Islet of Langerhans (tissue), 1 donor: Measurements from ENCODE around the gene PKD2L1.
"Not testable (repeated sequence)": the region's sequence is repeated elsewhere in the genome, so short reads cannot be mapped to it uniquely, and the experiment has no call there.

Source experiments
- FAIRE-seq: peaks from one replicate; lab custom pipeline; 2011; peaks lifted over from hg19 to GRCh38; lab: Jason Lieb, UNC

PKD2L1 gene

GRCh38 chr10:100333661-100334440 is 3.8 kb upstream of the PKD2L1 start:
- no peak for FAIRE-seq

DNA sequence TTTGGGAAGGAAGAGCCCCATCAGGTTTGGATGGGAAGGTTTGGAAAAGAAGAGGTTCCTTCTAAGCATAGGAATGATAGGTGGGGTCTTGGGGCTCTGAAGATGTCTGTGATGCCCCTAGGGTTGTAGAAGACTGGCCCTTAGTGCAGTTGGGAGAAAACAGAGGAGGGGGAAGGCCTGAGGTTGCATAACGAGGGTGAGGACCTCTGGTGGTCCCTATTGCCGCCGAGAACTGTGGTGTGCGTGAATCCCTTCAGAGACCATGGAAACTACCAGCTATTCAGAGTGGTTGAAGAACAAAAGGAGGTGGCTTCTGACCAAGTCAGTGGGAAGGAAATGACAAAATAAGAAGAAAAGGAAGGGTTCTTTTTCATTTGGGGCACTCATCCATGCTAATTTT is 3.1 kb upstream of the PKD2L1 start:
- no peak for FAIRE-seq

DNA sequence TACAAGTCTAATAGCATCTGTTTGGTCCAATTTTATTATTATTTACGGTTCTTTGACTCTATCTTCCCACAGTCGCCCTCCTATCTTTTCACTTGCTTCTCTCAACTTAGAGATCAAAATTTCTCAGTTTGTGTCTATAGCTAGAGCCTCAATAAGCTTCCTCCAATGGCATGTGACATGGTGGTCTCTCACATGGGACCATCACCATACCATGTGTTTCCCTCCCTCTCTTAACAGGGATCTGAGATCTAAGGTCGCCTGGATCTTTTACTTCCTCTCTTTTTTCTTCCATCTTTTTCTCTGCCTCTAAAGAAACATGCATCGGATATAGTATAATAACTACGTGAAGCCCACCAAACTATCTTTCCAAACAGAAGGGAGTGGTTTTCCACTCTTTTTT is 1.8 kb downstream of the PKD2L1 start:
- no peak for FAIRE-seq

DNA sequence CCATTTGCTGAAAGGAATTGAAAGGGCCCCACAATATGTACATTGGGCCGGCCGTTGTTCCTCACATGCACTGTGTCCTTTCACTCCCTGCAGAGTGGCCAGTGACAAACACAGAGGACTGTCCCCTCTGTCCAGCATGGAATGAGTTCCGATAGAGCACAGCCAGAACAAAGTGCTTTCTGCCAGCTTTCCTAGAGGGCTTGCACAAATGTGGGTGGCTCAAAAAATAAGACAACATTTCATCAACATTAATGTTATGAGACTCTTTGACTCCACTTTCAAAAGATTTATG is 2.4 kb downstream of the PKD2L1 start:
- no peak for FAIRE-seq

- FAIRE-seq: no peak
Measured at GRCh38 chr10:100327007-100327717, 2.9 kb downstream of the PKD2L1 start.

GRCh38 chr10:100325158-100325557 is 4.9 kb downstream of the PKD2L1 start:
- FAIRE-seq: no peak

DNA sequence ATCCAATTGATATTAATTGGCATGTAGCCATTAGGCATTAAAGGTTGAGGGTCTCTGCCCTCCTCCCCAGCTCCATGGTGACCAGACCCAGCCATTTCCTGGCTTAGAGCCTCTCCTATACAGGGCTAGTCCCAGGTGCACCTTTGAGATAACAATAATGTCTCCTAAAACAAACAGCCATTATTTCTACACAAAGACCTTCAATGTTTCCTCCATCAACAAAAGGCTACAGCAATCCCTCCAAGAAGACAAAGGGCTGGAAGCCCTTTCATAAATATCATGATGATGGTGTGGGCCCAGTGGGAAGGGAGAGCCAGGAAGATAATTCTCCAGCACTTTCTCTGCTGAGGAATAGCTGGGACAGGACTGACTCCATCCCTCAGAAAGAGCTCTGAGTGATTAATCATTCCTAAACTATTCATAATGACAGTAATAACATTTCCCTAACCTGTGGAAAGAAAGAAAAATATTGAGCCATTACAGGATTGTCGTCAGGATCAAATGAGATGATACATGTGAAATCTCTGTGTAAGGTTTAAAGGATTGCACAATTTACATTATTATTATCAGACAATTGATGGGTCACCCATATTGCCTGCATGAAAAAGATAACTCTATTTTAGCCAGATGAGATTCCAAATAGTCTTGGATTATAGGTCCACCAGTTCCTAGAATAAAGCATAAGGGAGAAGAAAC is 10.2 kb downstream of the PKD2L1 start:
- FAIRE-seq: no peak

DNA sequence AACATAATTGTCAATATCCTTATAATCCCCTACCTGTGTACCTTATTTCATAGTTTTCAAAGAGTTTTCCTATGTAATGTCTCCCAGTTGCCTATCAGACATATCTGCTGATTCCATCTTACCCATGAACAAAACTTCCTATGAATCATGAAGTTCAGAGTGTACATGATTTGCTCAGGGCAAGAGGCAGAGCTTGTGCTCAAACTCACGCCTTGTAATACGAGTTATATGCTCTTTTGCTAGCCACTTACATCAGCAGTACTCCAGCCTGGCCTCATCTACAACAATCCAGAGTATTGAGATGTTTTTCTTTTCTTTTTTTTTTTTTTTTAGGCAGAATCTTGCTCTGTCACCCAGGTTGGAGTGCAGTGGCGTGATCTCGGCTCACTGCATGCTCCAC is 11.8 kb downstream of the PKD2L1 start:
- FAIRE-seq: no peak

GRCh38 chr10:100315615-100316014 is 14.4 kb downstream of the PKD2L1 start:
- no peak for FAIRE-seq

- no peak for FAIRE-seq
Measured at GRCh38 chr10:100311298-100311697, 18.7 kb downstream of the PKD2L1 start.

DNA sequence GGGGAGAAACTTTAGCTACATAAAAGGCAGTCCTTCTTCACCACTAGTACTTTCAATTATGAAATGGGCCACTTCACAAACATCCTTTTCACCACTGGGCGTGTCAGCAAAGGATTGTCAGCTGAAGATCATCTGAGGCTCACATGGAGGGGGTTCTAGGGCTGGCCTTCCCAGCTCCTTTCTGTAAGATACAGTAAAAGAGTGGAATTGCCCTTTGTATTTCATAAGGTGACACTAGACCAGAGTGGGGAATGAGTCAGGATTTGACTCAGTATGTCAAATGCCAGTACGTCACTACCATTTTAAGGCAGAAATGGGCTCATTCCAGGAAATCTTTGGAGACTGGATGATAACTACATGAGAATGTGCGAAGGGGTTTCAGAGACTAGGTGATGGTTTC is 22.3 kb downstream of the PKD2L1 start:
- no peak for FAIRE-seq

DNA sequence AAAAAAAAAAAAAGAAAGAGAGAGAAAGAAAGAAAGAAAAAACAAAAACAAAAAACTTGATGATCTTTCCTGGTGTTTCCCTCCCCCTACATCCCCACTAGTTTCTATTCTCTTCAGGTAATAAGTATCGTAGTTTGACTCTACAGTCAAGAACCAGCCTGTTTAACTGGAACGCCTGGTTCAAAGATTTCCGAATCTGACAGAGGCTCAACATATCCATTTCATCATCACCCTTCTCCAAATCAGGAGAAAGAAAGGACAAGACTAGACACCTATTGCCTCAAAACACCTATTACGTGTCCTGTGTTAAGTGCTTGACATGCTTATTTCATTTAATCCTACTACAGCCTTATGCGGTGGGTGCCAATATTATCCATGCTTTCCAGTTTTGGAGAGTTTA is 23.2 kb downstream of the PKD2L1 start:
- no peak for FAIRE-seq

GRCh38 chr10:100304414-100304813 is 25.6 kb downstream of the PKD2L1 start:
- no peak for FAIRE-seq

GRCh38 chr10:100303724-100304319 is 26.2 kb downstream of the PKD2L1 start:
- peak; percentile 93 for FAIRE-seq

DNA sequence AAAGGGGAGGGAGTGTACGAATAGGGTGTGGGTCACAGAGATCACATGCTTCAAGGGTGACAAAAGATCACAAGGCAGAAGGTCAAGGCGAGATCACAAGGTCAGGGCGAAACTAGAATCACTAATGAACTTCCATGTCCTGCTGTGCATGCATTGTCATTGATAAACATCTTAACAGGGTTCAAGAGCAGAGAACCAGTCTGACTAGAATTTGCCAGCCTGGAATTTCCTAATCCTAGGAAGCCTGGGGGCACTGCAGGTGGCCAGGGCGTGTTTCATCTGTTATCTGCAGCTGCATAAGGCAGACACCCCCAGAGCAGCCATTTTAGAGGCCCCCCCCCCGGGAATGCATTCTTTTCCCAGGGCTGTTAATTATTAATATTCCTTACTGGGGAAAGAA is 28.9 kb downstream of the PKD2L1 start:
- FAIRE-seq: not testable (repeated sequence)

GRCh38 chr10:100297242-100297641 is 32.8 kb downstream of the PKD2L1 start:
- FAIRE-seq: no peak

DNA sequence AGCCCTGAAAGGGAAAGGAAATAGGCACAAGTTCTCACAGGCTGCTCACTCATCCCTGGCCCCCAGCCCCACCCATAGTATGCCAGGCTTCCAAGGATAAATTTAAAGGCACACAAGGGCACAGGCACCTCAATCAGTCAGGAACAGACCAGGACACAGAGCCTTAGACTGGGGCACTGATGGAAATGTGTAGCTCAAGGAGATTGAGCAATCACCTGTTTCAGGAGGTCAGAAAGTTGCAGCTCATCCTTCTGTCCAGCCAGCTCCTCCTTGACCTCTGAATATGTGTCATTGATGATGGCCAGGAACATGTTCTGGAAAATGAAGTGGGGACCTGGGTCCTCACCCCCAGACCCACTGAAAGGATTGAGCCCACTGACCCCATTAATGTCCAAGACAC is 37.0 kb downstream of the PKD2L1 start:
- FAIRE-seq: no peak

DNA sequence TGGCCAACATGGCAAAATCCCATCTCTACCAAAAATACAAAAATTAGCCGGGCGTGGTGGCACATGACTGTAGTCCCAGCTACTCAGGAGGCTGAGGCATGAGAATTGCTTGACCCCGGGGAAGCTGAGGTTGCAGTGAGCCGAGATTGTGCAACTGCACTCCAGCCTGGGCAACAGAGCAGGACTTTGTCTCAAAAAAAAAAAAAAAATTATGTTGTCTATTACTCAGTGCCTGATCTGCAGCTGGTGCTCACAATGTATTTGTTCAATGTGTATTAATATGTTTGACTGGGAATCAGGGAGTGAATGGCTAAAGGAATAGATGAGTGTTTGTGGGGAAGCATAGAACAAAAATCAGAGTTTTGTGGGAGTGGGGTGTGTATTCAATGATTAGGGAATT is 37.7 kb downstream of the PKD2L1 start:
- not testable (repeated sequence) for FAIRE-seq

DNA sequence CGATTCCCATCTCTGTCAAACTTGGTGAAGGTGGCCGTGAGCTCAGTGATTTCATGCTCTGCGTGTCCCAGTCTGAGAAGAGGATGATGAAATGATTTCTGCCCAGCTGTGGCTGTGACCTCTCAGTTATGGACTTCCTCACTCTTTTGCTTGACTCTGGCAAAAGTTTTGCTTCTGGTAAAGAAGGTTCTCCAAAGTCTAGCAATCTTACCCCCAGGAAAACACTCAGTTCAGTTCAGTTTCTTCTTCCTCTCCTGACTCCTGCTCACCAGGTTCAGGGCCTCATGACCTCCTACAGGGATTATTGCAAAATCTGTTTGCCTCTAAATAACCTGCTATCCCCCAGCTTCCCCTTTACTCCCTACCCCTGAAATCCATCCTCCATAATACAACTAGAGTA is 38.7 kb downstream of the PKD2L1 start:
- FAIRE-seq: no peak

DNA sequence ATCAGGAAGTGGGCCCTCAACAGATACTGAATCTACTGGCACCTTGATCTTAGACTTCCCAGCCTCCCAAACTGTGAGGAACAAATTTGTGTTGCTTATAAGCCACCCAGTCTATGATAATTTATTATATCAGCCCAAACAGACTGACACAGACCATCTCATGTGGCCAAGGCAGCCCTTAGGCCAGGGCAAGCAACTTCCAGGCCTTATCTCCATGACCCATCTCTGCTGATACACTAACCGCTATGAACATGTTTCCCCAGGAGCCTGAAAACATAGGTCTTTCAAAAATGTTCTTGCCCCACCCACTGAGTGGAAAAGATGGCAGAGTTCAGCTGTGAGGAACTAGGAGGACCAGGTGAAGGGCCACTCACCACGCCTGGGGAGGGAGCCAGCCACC is 40.4 kb downstream of the PKD2L1 start:
- FAIRE-seq: no peak

- FAIRE-seq: no peak
Measured at GRCh38 chr10:100288196-100288595, 41.8 kb downstream of the PKD2L1 start.

DNA sequence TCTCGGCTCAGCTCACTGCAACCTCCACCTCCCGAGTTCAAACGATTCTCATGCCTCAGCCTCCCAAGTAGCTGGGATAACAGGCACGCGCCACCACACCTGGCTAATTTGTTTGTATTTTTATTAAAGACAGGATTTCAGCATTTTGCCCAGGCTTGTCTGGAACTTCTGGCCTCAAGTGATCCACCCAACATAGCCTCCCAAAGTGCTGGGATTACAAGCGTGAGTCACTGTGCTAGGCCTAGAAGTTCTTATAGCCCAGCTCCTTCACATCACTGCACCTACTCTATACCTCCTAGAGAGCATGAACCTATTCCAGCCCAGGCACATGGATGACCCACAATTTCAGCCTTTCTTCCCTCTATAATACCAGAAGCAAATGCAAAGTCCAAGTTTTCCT is 42.3 kb downstream of the PKD2L1 start:
- no peak for FAIRE-seq
